Measurements from ENCODE around the gene FADS2. TPM values are rescaled to one million over a fixed set of nuclear protein-coding genes. Genes with fewer than 3 reads are reported as not detected.

Gene FADS2
- total RNA-seq, 1 experiment from 2014 or later, result 423 TPM

GRCh38 chr11:61840371-61840770 lies 12.3 kb downstream of the FADS2 start:
- DNase-seq (ENCODE audit: low spot score), result no peak
- TF ChIP-seq, protein P1, sequence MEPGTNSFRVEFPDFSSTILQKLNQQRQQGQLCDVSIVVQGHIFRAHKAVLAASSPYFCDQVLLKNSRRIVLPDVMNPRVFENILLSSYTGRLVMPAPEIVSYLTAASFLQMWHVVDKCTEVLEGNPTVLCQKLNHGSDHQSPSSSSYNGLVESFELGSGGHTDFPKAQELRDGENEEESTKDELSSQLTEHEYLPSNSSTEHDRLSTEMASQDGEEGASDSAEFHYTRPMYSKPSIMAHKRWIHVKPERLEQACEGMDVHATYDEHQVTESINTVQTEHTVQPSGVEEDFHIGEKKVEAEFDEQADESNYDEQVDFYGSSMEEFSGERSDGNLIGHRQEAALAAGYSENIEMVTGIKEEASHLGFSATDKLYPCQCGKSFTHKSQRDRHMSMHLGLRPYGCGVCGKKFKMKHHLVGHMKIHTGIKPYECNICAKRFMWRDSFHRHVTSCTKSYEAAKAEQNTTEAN (CRISPR knock-in tag; IDR thresholded peaks at IDR 0.05), result no peak
- TF ChIP-seq JUN (CRISPR knock-in tag; IDR thresholded peaks at IDR 0.05), result no peak
- TF ChIP-seq JAZF1 (CRISPR knock-in tag; IDR thresholded peaks at IDR 0.05), result no peak
- TF ChIP-seq ZNF121 (CRISPR knock-in tag; IDR thresholded peaks at IDR 0.05), result no peak
- no peak for TF ChIP-seq SOX15 (CRISPR knock-in tag; IDR thresholded peaks at IDR 0.05)
- TF ChIP-seq SMAD4 (CRISPR knock-in tag; IDR thresholded peaks at IDR 0.05), result no peak
- TF ChIP-seq, protein P2, sequence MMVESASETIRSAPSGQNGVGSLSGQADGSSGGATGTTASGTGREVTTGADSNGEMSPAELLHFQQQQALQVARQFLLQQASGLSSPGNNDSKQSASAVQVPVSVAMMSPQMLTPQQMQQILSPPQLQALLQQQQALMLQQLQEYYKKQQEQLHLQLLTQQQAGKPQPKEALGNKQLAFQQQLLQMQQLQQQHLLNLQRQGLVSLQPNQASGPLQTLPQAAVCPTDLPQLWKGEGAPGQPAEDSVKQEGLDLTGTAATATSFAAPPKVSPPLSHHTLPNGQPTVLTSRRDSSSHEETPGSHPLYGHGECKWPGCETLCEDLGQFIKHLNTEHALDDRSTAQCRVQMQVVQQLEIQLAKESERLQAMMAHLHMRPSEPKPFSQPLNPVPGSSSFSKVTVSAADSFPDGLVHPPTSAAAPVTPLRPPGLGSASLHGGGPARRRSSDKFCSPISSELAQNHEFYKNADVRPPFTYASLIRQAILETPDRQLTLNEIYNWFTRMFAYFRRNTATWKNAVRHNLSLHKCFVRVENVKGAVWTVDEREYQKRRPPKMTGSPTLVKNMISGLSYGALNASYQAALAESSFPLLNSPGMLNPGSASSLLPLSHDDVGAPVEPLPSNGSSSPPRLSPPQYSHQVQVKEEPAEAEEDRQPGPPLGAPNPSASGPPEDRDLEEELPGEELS (CRISPR knock-in tag; IDR thresholded peaks at IDR 0.05), result no peak
- no peak for TF ChIP-seq HMGA2 (CRISPR knock-in tag; IDR thresholded peaks at IDR 0.05)
- TF ChIP-seq ZSCAN18 (CRISPR knock-in tag; IDR thresholded peaks at IDR 0.05), result no peak
- no peak for TF ChIP-seq NFE2L1 (CRISPR knock-in tag; IDR thresholded peaks at IDR 0.05)
- no peak for TF ChIP-seq TP53 (CRISPR knock-in tag; IDR thresholded peaks at IDR 0.05)
- TF ChIP-seq, protein P3, sequence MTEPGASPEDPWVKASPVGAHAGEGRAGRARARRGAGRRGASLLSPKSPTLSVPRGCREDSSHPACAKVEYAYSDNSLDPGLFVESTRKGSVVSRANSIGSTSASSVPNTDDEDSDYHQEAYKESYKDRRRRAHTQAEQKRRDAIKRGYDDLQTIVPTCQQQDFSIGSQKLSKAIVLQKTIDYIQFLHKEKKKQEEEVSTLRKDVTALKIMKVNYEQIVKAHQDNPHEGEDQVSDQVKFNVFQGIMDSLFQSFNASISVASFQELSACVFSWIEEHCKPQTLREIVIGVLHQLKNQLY (CRISPR knock-in tag; IDR thresholded peaks at IDR 0.05), result no peak
- no peak for TF ChIP-seq FOXK1 (CRISPR knock-in tag; IDR thresholded peaks at IDR 0.05)
- no peak for TF ChIP-seq TCF7 (CRISPR knock-in tag; IDR thresholded peaks at IDR 0.05; ENCODE audit: low read depth)
- no peak for TF ChIP-seq ZNF138 (CRISPR knock-in tag; conservative IDR thresholded peaks at IDR 0.05)
- no peaks in the 10 kb centered on the region for H3K27me3 Mint-ChIP-seq (ENCODE audit: low read depth)
- ATAC-seq, result no peak
- H3K4me1 Mint-ChIP-seq, result peaks cover 15% of the 10 kb centered on the region
- no peak overlapping the region for H3K4me3 Mint-ChIP-seq
- ChIA-PET POLR2A (no interaction called here), CTCF (no interaction called here)
- H3K27ac Mint-ChIP-seq, result peak overlapping the region; percentile 41; the same call in 1 of the 2 replicates
- H3K36me3 Mint-ChIP-seq, result peaks cover 79% of the 10 kb centered on the region
- H3K9me3 Mint-ChIP-seq, result 0 out of 2 replicates have a peak, but pooled peaks cover 3% of the 10 kb centered on the region

- CTCF ChIA-PET, result no interaction called here
- no peak for ATAC-seq
- no peak overlapping the region; the same call in 1 of the 2 replicates for H3K27ac Mint-ChIP-seq
- TF ChIP-seq MYBL2 (CRISPR knock-in tag; IDR thresholded peaks at IDR 0.05) (no peak), SP1 (CRISPR knock-in tag; conservative IDR thresholded peaks at IDR 0.05) (no peak), MXD4 (CRISPR knock-in tag; IDR thresholded peaks at IDR 0.05; ENCODE audit: borderline replicate concordance) (no peak)
- TF ChIP-seq, protein P4, sequence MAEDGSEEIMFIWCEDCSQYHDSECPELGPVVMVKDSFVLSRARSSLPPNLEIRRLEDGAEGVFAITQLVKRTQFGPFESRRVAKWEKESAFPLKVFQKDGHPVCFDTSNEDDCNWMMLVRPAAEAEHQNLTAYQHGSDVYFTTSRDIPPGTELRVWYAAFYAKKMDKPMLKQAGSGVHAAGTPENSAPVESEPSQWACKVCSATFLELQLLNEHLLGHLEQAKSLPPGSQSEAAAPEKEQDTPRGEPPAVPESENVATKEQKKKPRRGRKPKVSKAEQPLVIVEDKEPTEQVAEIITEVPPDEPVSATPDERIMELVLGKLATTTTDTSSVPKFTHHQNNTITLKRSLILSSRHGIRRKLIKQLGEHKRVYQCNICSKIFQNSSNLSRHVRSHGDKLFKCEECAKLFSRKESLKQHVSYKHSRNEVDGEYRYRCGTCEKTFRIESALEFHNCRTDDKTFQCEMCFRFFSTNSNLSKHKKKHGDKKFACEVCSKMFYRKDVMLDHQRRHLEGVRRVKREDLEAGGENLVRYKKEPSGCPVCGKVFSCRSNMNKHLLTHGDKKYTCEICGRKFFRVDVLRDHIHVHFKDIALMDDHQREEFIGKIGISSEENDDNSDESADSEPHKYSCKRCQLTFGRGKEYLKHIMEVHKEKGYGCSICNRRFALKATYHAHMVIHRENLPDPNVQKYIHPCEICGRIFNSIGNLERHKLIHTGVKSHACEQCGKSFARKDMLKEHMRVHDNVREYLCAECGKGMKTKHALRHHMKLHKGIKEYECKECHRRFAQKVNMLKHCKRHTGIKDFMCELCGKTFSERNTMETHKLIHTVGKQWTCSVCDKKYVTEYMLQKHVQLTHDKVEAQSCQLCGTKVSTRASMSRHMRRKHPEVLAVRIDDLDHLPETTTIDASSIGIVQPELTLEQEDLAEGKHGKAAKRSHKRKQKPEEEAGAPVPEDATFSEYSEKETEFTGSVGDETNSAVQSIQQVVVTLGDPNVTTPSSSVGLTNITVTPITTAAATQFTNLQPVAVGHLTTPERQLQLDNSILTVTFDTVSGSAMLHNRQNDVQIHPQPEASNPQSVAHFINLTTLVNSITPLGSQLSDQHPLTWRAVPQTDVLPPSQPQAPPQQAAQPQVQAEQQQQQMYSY (CRISPR knock-in tag; IDR thresholded peaks at IDR 0.05), result no peak
- TF ChIP-seq, protein P5, sequence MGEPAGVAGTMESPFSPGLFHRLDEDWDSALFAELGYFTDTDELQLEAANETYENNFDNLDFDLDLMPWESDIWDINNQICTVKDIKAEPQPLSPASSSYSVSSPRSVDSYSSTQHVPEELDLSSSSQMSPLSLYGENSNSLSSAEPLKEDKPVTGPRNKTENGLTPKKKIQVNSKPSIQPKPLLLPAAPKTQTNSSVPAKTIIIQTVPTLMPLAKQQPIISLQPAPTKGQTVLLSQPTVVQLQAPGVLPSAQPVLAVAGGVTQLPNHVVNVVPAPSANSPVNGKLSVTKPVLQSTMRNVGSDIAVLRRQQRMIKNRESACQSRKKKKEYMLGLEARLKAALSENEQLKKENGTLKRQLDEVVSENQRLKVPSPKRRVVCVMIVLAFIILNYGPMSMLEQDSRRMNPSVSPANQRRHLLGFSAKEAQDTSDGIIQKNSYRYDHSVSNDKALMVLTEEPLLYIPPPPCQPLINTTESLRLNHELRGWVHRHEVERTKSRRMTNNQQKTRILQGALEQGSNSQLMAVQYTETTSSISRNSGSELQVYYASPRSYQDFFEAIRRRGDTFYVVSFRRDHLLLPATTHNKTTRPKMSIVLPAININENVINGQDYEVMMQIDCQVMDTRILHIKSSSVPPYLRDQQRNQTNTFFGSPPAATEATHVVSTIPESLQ (CRISPR knock-in tag; IDR thresholded peaks at IDR 0.05), result no peak
Observed at GRCh38 chr11:61841636-61842527, 13.8 kb downstream of the FADS2 start.

More at GRCh38 chr11:61841636-61842527, 13.8 kb downstream of the FADS2 start:
- H3K4me3 Mint-ChIP-seq, result no peak overlapping the region
- 0 out of 2 replicates have a peak, but pooled peaks cover 3% of the 10 kb centered on the region for H3K9me3 Mint-ChIP-seq
- POLR2A ChIA-PET, result no interaction called here
- no peaks in the 10 kb centered on the region for H3K27me3 Mint-ChIP-seq (ENCODE audit: low read depth)
- peaks cover 88% of the 10 kb centered on the region for H3K36me3 Mint-ChIP-seq
- peaks cover 6% of the 10 kb centered on the region for H3K4me1 Mint-ChIP-seq
- DNase-seq (ENCODE audit: low spot score), result no peak

Data from WTC11 (cell line).